Measurements from ENCODE around the gene NGEF. TPM values are rescaled to one million over a fixed set of nuclear protein-coding genes. Genes with fewer than 3 reads are reported as not detected.

Gene NGEF
- total RNA-seq, 4 donors from 2014 or later = 14.4 to 25.0 (median 17.9) TPM

DNA sequence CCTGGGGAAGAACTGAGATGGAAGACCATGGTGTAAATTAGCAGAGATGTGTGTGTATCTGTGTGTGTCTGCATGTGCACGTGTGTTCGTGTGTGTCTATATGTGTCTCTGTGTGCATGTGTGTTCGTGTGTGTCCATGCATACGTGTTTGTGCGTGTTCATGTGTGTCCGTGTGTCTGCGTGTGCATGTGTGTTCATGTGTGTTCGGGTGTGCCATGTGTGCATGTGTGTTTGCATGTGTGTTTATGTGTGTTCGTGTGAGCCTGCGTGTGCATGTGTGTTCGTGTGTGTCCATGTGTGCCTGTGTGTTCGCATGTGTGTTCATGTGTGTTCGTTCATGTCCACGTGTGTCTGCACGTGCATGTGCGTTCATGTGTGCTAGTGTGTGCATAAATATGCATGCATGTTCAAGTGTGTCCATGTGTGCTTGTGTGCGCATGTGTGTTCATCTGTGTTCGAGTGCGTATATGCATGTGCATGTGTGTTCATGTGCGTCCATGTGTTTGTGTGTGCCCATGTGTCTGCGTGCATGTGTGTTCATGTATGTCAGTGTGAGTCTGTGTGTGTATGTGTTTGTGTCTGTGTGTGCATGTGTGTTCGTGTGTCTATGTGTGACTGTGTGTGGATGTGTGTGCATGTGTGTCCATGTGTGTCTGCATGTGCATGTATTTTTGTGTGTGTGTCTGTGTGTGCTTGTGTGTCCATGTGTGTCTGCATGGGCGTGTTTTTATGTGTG lies 22.5 kb upstream of the NGEF start:
- no peaks in the 10 kb centered on the region for H3K4me1 ChIP-seq
- 96% methylated on average over 23 of the region's 23 CpGs for WGBS
- no peak for TF ChIP-seq CTCF (IDR thresholded peaks at IDR 0.05)
- no peak for TF ChIP-seq POLR2A (IDR thresholded peaks at IDR 0.05)
- TF ChIP-seq EP300 (IDR thresholded peaks at IDR 0.05) = no peak
- no peak for TF ChIP-seq POLR2AphosphoS5 (IDR thresholded peaks at IDR 0.05)

GRCh38 chr2:233034091-233034882 lies 21.2 kb upstream of the NGEF start:
- TF ChIP-seq CTCF (IDR thresholded peaks at IDR 0.05) (no peak), POLR2AphosphoS5 (IDR thresholded peaks at IDR 0.05) (no peak), EP300 (IDR thresholded peaks at IDR 0.05) (no peak), POLR2A (IDR thresholded peaks at IDR 0.05) (no peak)
- Histone ChIP-seq H3K9me3 (no peaks in the 10 kb centered on the region), H3K27me3 (no peaks in the 10 kb centered on the region), H3K4me3 (no peak overlapping the region), H3K27ac (no peak overlapping the region), H3K4me1 (no peaks in the 10 kb centered on the region), H3K36me3 (no peaks in the 10 kb centered on the region)
- WGBS = 99% methylated on average over 20 of the region's 37 CpGs
- peak in 1 of 2 donors; percentile 50 for DNase-seq (ENCODE audit: low spot score in 2 of 2)

More for the DNA sequence above, 22.5 kb upstream of the NGEF start:
- no peaks in the 10 kb centered on the region for H3K36me3 ChIP-seq
- no peak for DNase-seq (ENCODE audit: low spot score in 2 of 2)
- H3K27me3 ChIP-seq = no peaks in the 10 kb centered on the region
- H3K27ac ChIP-seq = no peak overlapping the region
- H3K4me3 ChIP-seq = no peak overlapping the region
- no peaks in the 10 kb centered on the region for H3K9me3 ChIP-seq

- Histone ChIP-seq H3K36me3 (no peaks in the 10 kb centered on the region), H3K9me3 (no peaks in the 10 kb centered on the region), H3K27ac (no peak overlapping the region), H3K4me3 (no peak overlapping the region), H3K27me3 (no peaks in the 10 kb centered on the region), H3K4me1 (no peaks in the 10 kb centered on the region)
- DNase-seq (ENCODE audit: low spot score in 2 of 2) = no peak
- WGBS = 68% methylated on average over 9 of the region's 9 CpGs
- TF ChIP-seq POLR2AphosphoS5 (IDR thresholded peaks at IDR 0.05) = no peak
- TF ChIP-seq POLR2A (IDR thresholded peaks at IDR 0.05) = no peak
- no peak for TF ChIP-seq CTCF (IDR thresholded peaks at IDR 0.05)
- no peak for TF ChIP-seq EP300 (IDR thresholded peaks at IDR 0.05)
These were observed 20.6 kb upstream of the NGEF start for GRCh38 chr2:233033672-233034071.

- WGBS = 86% methylated on average over 13 of the region's 13 CpGs
- no peaks in the 10 kb centered on the region for H3K27me3 ChIP-seq
These were observed 19.7 kb upstream of the NGEF start, which contains the start of gene NEU2 for GRCh38 chr2:233032551-233033320. Gene NEU2, plus strand, starts transcription at chr2:233032672. Its CDS starts 0 bp downstream, at chr2:233032672.

More at GRCh38 chr2:233032551-233033320, 19.7 kb upstream of the NGEF start, which contains the start of gene NEU2:
- no peaks in the 10 kb centered on the region for H3K4me1 ChIP-seq
- H3K36me3 ChIP-seq = no peaks in the 10 kb centered on the region
- H3K27ac ChIP-seq = no peak within 1 kb of the TSS
- TF ChIP-seq POLR2A (IDR thresholded peaks at IDR 0.05) (no peak), EP300 (IDR thresholded peaks at IDR 0.05) (no peak), CTCF (IDR thresholded peaks at IDR 0.05) (no peak), POLR2AphosphoS5 (IDR thresholded peaks at IDR 0.05) (no peak)
- H3K4me3 ChIP-seq = no peak within 1 kb of the TSS
- peak in 1 of 2 donors; percentile 33 for DNase-seq (ENCODE audit: low spot score in 2 of 2)
- no peaks in the 10 kb centered on the region for H3K9me3 ChIP-seq

Measured in suprapubic skin (tissue), 4 donors.